ENCODE measurements around the gene ZNF462.

Gene ZNF462

GRCh38 chr9:106862110-106862820 is 701 bp upstream of the ZNF462 start:
- H3K4me1 ChIP-seq (ENCODE audit: insufficient read depth, poor library complexity, severe bottlenecking) = peaks cover 41% of the 10 kb centered on the region
- H3K4me3 ChIP-seq (ENCODE audit: severe bottlenecking) = peak overlapping the region; percentile 64
- H3K9me3 ChIP-seq (ENCODE audit: severe bottlenecking) = no peaks in the 10 kb centered on the region
- DNase-seq (ENCODE audit: low spot score) (no peak), ATAC-seq (ENCODE audit: low read depth) (no peak; the same call in 2 of the 3 replicates)
- H3K36me3 ChIP-seq (ENCODE audit: low read depth) = no peaks in the 10 kb centered on the region
- no peaks in the 10 kb centered on the region for H3K27me3 ChIP-seq (ENCODE audit: insufficient read depth, poor library complexity, severe bottlenecking)
- H3K27ac ChIP-seq (ENCODE audit: poor library complexity, severe bottlenecking) = peak overlapping the region; percentile 86
- TF ChIP-seq CTCF (IDR thresholded peaks at IDR 0.05; ENCODE audit: poor library complexity, severe bottlenecking) = no peak

GRCh38 chr9:106864373-106865143 is 1.6 kb downstream of the ZNF462 start:
- Histone ChIP-seq H3K27me3 (ENCODE audit: insufficient read depth, poor library complexity, severe bottlenecking) (no peaks in the 10 kb centered on the region), H3K9me3 (ENCODE audit: severe bottlenecking) (no peaks in the 10 kb centered on the region), H3K36me3 (ENCODE audit: low read depth) (no peaks in the 10 kb centered on the region), H3K4me1 (ENCODE audit: insufficient read depth, poor library complexity, severe bottlenecking) (peaks cover 44% of the 10 kb centered on the region), H3K27ac (ENCODE audit: poor library complexity, severe bottlenecking) (peak overlapping the region; percentile 86), H3K4me3 (ENCODE audit: severe bottlenecking) (peak overlapping the region; percentile 64)
- no peak for TF ChIP-seq CTCF (IDR thresholded peaks at IDR 0.05; ENCODE audit: poor library complexity, severe bottlenecking)
- no peak for DNase-seq (ENCODE audit: low spot score)
- ATAC-seq (ENCODE audit: low read depth) = peak; percentile 5; the same call in 1 of the 3 replicates

GRCh38 chr9:106866243-106866642 is 3.3 kb downstream of the ZNF462 start:
- ATAC-seq (ENCODE audit: low read depth) (no peak), DNase-seq (ENCODE audit: low spot score) (no peak)
- TF ChIP-seq CTCF (IDR thresholded peaks at IDR 0.05; ENCODE audit: poor library complexity, severe bottlenecking) = no peak
- no peaks in the 10 kb centered on the region for H3K27me3 ChIP-seq (ENCODE audit: insufficient read depth, poor library complexity, severe bottlenecking)
- H3K27ac ChIP-seq (ENCODE audit: poor library complexity, severe bottlenecking) = no peak overlapping the region
- 0 out of 2 replicates have a peak, but pooled peaks cover 3% of the 10 kb centered on the region for H3K36me3 ChIP-seq (ENCODE audit: low read depth)
- no peaks in the 10 kb centered on the region for H3K9me3 ChIP-seq (ENCODE audit: severe bottlenecking)
- H3K4me3 ChIP-seq (ENCODE audit: severe bottlenecking) = no peak overlapping the region
- peaks cover 44% of the 10 kb centered on the region for H3K4me1 ChIP-seq (ENCODE audit: insufficient read depth, poor library complexity, severe bottlenecking)

GRCh38 chr9:106867286-106867685 is 4.3 kb downstream of the ZNF462 start:
- Histone ChIP-seq H3K27ac (ENCODE audit: poor library complexity, severe bottlenecking) (peak overlapping the region; percentile 47), H3K27me3 (ENCODE audit: insufficient read depth, poor library complexity, severe bottlenecking) (no peaks in the 10 kb centered on the region), H3K4me3 (ENCODE audit: severe bottlenecking) (no peak overlapping the region), H3K4me1 (ENCODE audit: insufficient read depth, poor library complexity, severe bottlenecking) (peaks cover 44% of the 10 kb centered on the region), H3K36me3 (ENCODE audit: low read depth) (0 out of 2 replicates have a peak, but pooled peaks cover 3% of the 10 kb centered on the region), H3K9me3 (ENCODE audit: severe bottlenecking) (no peaks in the 10 kb centered on the region)
- no peak for TF ChIP-seq CTCF (IDR thresholded peaks at IDR 0.05; ENCODE audit: poor library complexity, severe bottlenecking)
- DNase-seq (ENCODE audit: low spot score) (no peak), ATAC-seq (ENCODE audit: low read depth) (no peak)
